Loucy (cell line): Measurements from ENCODE around the gene PRKN.

Experiments
- EZH2phosphoT487 ChIP-seq: fragments of 200-600 bp; IDR thresholded peaks from 2 replicates; pipeline ENCODE4 v1.6.1; 2018; ENCODE audit warnings: antibody characterized with exemption, mild to moderate bottlenecking, moderate library complexity, borderline replicate concordance
- TF ChIP-seq, protein P1 (sequence below): fragments of 200-600 bp; sonication (generic); conservative IDR thresholded peaks from 2 replicates; pipeline ENCODE4 v1.5.1; 2014; ENCODE audit warnings: mild to moderate bottlenecking, antibody characterized with exemption, low read length

DNA sequence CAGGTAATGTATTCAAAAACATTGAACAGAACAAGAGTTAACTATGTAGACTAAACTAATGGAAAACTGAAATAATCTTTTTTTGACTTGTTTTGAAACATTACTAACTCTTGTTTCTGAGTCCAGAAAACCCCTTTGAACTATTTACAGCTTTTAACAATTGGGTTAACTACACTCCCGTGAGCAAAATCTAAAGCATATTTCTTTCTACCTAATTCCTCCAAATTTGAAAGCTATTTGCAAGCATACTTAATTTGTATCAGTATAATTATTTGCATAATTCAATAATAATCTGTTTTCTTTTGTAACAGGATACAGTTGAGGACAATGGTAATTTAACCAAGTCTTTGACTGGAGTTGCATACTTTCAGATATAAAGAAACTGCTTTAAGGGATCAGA is 1391.1 kb downstream of the PRKN start:
- TF ChIP-seq, protein P1, sequence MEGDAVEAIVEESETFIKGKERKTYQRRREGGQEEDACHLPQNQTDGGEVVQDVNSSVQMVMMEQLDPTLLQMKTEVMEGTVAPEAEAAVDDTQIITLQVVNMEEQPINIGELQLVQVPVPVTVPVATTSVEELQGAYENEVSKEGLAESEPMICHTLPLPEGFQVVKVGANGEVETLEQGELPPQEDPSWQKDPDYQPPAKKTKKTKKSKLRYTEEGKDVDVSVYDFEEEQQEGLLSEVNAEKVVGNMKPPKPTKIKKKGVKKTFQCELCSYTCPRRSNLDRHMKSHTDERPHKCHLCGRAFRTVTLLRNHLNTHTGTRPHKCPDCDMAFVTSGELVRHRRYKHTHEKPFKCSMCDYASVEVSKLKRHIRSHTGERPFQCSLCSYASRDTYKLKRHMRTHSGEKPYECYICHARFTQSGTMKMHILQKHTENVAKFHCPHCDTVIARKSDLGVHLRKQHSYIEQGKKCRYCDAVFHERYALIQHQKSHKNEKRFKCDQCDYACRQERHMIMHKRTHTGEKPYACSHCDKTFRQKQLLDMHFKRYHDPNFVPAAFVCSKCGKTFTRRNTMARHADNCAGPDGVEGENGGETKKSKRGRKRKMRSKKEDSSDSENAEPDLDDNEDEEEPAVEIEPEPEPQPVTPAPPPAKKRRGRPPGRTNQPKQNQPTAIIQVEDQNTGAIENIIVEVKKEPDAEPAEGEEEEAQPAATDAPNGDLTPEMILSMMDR = no peak
- TF ChIP-seq EZH2phosphoT487 = no peak
